Measurements from ENCODE around the gene CCDC18. TPM values are rescaled to one million over a fixed set of nuclear protein-coding genes. Genes with fewer than 3 reads are reported as not detected.

CCDC18 gene
- total and polyA plus RNA-seq, 4 donors = 2.7 to 8.5 (median 7.2) TPM

DNA sequence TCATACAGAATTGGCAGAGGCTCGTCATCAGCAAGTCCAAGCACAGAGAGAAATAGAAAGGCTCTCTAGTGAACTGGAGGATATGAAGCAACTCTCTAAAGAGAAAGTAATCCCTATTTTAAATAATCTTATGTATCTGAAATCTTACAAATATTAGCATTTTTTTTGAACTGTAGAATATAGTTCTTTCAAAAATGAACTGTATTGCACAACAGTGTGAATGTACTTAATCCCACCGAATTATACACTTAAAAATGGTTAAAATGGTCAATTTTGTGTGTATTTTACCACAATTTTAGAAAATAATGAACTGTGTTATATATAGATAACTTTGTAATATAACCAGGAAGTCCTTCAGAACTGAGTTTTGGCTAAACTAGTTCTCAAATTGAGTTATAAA, 75.9 kb downstream of the CCDC18 start:
- H3K36me3 ChIP-seq (ENCODE audit: control insufficient read depth in 4 of 4, insufficient read depth in 3 of 4, low read depth in 1 of 4, low read length in 3 of 4) = peaks cover 0 to 3% (median 2%) of the 10 kb centered on the region in 4 donors
- DNase-seq (ENCODE audit: low spot score) = no peak

DNA sequence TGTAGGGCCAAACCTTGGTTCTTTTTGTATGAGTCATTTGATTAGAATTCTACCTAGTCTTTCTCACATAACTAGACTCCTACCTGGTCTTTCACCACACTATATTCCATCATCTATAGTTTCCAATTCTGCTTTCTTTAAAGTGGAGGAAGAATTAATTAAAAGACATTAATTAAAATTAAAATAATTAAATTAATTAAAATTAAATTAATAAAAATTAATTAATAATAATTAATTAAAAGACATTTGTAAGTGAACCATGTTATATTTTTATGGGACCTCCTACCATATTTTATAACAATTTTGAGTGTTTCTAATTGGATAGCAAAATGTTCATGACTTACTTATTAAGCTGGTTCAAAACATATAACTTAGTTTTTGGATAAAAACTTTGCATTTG, 77.4 kb downstream of the CCDC18 start:
- no peak for DNase-seq (ENCODE audit: low spot score)
- H3K36me3 ChIP-seq (ENCODE audit: control insufficient read depth in 4 of 4, insufficient read depth in 3 of 4, low read depth in 1 of 4, low read length in 3 of 4) = peaks cover 0 to 4% (median 2%) of the 10 kb centered on the region in 4 donors
- no peaks in the 10 kb centered on the region for H3K4me1 ChIP-seq (ENCODE audit: control insufficient read depth in 4 of 4, insufficient read depth in 4 of 4, low read length in 3 of 4)
- H3K4me3 ChIP-seq (ENCODE audit: low read depth in 1 of 3, low read length in 3 of 3) = no peak overlapping the region
- no peaks in the 10 kb centered on the region for H3K27me3 ChIP-seq (ENCODE audit: control insufficient read depth in 4 of 4, insufficient read depth in 4 of 4, low read length in 3 of 4)
- no peak overlapping the region for H3K27ac ChIP-seq (ENCODE audit: low read depth in 1 of 2, low read length in 2 of 2)
- H3K9me3 ChIP-seq (ENCODE audit: control insufficient read depth in 4 of 4, low read length in 3 of 4) = peaks cover 0 to 11% (median 1%) of the 10 kb centered on the region in 4 donors
- H3K9ac ChIP-seq (ENCODE audit: low read depth in 1 of 2, low read length in 2 of 2) = no peak overlapping the region
- TF ChIP-seq HNF4G (IDR thresholded peaks at IDR 0.05) (no peak), JUND (IDR thresholded peaks at IDR 0.05) (no peak), TAF1 (conservative IDR thresholded peaks at IDR 0.05) (no peak), RXRA (IDR thresholded peaks at IDR 0.05) (no peak), FOXA2 (IDR thresholded peaks at IDR 0.05) (no peak), FOXA1 (IDR thresholded peaks at IDR 0.05) (no peak), EGR1 (IDR thresholded peaks at IDR 0.05; ENCODE audit: low read depth in 2 of 2) (no peak), RAD21 (IDR thresholded peaks at IDR 0.05) (no peak), SP1 (IDR thresholded peaks at IDR 0.05) (no peak), CTCF (IDR thresholded peaks at IDR 0.05; ENCODE audit: low read depth, low read length, missing input control) (no peak), REST (IDR thresholded peaks at IDR 0.05) (no peak)
- TF ChIP-seq, protein P1, sequence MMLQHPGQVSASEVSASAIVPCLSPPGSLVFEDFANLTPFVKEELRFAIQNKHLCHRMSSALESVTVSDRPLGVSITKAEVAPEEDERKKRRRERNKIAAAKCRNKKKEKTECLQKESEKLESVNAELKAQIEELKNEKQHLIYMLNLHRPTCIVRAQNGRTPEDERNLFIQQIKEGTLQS (IDR thresholded peaks at IDR 0.05) = no peak
- TF ChIP-seq, protein P2, sequence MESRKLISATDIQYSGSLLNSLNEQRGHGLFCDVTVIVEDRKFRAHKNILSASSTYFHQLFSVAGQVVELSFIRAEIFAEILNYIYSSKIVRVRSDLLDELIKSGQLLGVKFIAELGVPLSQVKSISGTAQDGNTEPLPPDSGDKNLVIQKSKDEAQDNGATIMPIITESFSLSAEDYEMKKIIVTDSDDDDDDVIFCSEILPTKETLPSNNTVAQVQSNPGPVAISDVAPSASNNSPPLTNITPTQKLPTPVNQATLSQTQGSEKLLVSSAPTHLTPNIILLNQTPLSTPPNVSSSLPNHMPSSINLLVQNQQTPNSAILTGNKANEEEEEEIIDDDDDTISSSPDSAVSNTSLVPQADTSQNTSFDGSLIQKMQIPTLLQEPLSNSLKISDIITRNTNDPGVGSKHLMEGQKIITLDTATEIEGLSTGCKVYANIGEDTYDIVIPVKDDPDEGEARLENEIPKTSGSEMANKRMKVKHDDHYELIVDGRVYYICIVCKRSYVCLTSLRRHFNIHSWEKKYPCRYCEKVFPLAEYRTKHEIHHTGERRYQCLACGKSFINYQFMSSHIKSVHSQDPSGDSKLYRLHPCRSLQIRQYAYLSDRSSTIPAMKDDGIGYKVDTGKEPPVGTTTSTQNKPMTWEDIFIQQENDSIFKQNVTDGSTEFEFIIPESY (IDR thresholded peaks at IDR 0.05) = no peak

More for the DNA sequence above, 75.9 kb downstream of the CCDC18 start:
- WGBS = 98% methylated on average over 2 of the region's 2 CpGs
- no peak overlapping the region for H3K9ac ChIP-seq (ENCODE audit: low read depth in 1 of 2, low read length in 2 of 2)
- TF ChIP-seq HNF4G (IDR thresholded peaks at IDR 0.05) (no peak), NR2F2 (IDR thresholded peaks at IDR 0.05) (no peak), SP1 (IDR thresholded peaks at IDR 0.05) (no peak), MAX (IDR thresholded peaks at IDR 0.05) (no peak), JUND (IDR thresholded peaks at IDR 0.05) (no peak), CTCF (IDR thresholded peaks at IDR 0.05; ENCODE audit: low read depth, low read length, missing input control) (no peak), YY1 (IDR thresholded peaks at IDR 0.05) (no peak), FOXA2 (IDR thresholded peaks at IDR 0.05) (no peak)
- TF ChIP-seq, protein P2 (IDR thresholded peaks at IDR 0.05) = no peak
- no peaks in the 10 kb centered on the region for H3K9me3 ChIP-seq (ENCODE audit: control insufficient read depth in 4 of 4, low read length in 3 of 4)
- H3K27ac ChIP-seq (ENCODE audit: low read depth in 1 of 2, low read length in 2 of 2) = no peak overlapping the region
- no peaks in the 10 kb centered on the region for H3K4me1 ChIP-seq (ENCODE audit: control insufficient read depth in 4 of 4, insufficient read depth in 4 of 4, low read length in 3 of 4)
- H3K27me3 ChIP-seq (ENCODE audit: control insufficient read depth in 4 of 4, insufficient read depth in 4 of 4, low read length in 3 of 4) = no peaks in the 10 kb centered on the region
- H3K4me3 ChIP-seq (ENCODE audit: low read depth in 1 of 3, low read length in 3 of 3) = no peak overlapping the region
